Right cardiac atrium (tissue), 5 donors: ENCODE data around the gene POTEJ. TPM values are rescaled to one million over a fixed set of nuclear protein-coding genes. Genes with fewer than 3 reads are reported as not detected.
A peak's percentile ranks its signal among the peaks of the same experiment; 100 is the strongest.
"Not testable (repeated sequence)": the region's sequence is repeated elsewhere in the genome, so short reads cannot be mapped to it uniquely, and the experiment has no call there.

Source experiments
- ATAC-seq, 2 donors: fragments of 200-7000 bp; cut with Tn5 transposase; one replicate each; pipeline versions ENCODE4 v1.8.0 to v1.9.1; 2020; ENCODE audit warnings: moderate library complexity in 2 of 2, mild to moderate bottlenecking in 1 of 2
- DNase-seq, 3 donors: peaks; one replicate each; pipeline ENCODE4 v3.0.0-alpha.2; 2020
- H3K27ac ChIP-seq: one replicate; pipeline ENCODE4 v1.5.1; 2013; ENCODE audit warnings: mild to moderate bottlenecking, low read length, control low read depth, moderate library complexity
- H3K27me3 ChIP-seq: one replicate; pipeline ENCODE4 v1.6.1; 2013; ENCODE audit not compliant: control insufficient read depth, insufficient read depth
- H3K4me1 ChIP-seq: one replicate; pipeline ENCODE4 v1.6.1; 2013; ENCODE audit warnings: low read length; ENCODE audit not compliant: control insufficient read depth, insufficient read depth
- H3K4me3 ChIP-seq: one replicate; pipeline ENCODE4 v1.5.1; 2013; ENCODE audit warnings: low read length, control low read depth
- H3K9me3 ChIP-seq: one replicate; pipeline ENCODE4 v1.6.1; 2013; ENCODE audit warnings: low read length; ENCODE audit not compliant: control insufficient read depth
- WGBS: extraction: QIAGEN DNeasy Blood & Tissue Kit; methylation state at CpG from one replicate; pipeline ENCODE4 v1.1.7; 2013; 5-methylcytosine and 5-hydroxymethylcytosine counted together
- intact Hi-C, 4 donors: fragments of 100-400 bp; cut with DNase I; formaldehyde crosslinking; loops; one replicate each; pipeline versions ENCODE4 v1.11.0 to v1.14.0; 2022 to 2023
- polyA plus RNA-seq: library from polyadenylated mRNA; stranded (reverse); fragments of 200-250 nt; gene quantifications from one replicate; pipeline ENCODE4 v1.2.3, GENCODE V29; 2013
- total RNA-seq, 4 donors: library from RNA; stranded (reverse); fragmentation: NEBNext Ultra II Directional; extraction: Animal tissue kit (Norgen Biotek cat#: 25700); gene quantifications; one replicate each; pipeline ENCODE4 v1.2.1, GENCODE V29; 2021
- donor health status: healthy with polysubstance abuse.
- donor health status: DM: no; HTN: yes; CAD: no.
- donor health status: DM: no; HTN: no; CAD: no.
- donor health status: DM: no; HTN: yes; CAD: no; lungs with severe emphysema.
- donor health status: DM: yes; HTN: yes; CAD: no.

Gene POTEJ
- total and polyA plus RNA-seq, 5 donors, result 0.02 to 2.4 (median 1.8) TPM

- peak; percentile 95 to 96 for ATAC-seq
- intact Hi-C loops, result not testable (repeated sequence)
- 12% methylated on average over 5 of the region's 15 CpGs for WGBS
Observed at GRCh38 chr2:130601648-130602302, 9.5 kb upstream of the POTEJ start.

GRCh38 chr2:130608276-130609001 is 2.8 kb upstream of the POTEJ start:
- DNase-seq, H3K4me3 ChIP-seq, intact Hi-C loops, H3K27ac ChIP-seq, H3K27me3 ChIP-seq, H3K4me1 ChIP-seq, H3K9me3 ChIP-seq: not testable (repeated sequence)
- WGBS, result 94% methylated on average over 4 of the region's 17 CpGs
- ATAC-seq, result peak; percentile 44 to 60

More at GRCh38 chr2:130601648-130602302, 9.5 kb upstream of the POTEJ start:
- DNase-seq, H3K4me1 ChIP-seq, H3K9me3 ChIP-seq, H3K27ac ChIP-seq, H3K4me3 ChIP-seq, H3K27me3 ChIP-seq: not testable (repeated sequence)

- DNase-seq, intact Hi-C loops, H3K4me1 ChIP-seq, H3K27me3 ChIP-seq, H3K9me3 ChIP-seq, H3K27ac ChIP-seq, H3K4me3 ChIP-seq: not testable (repeated sequence)
- ATAC-seq, result peak in 1 of 2 donors; percentile 32
- 51% methylated on average over 5 of the region's 28 CpGs for WGBS
Observed at GRCh38 chr2:130609002-130609920, 2.0 kb upstream of the POTEJ start.

- H3K4me3 ChIP-seq, intact Hi-C loops, H3K4me1 ChIP-seq, H3K27me3 ChIP-seq, H3K9me3 ChIP-seq, H3K27ac ChIP-seq, ATAC-seq: not testable (repeated sequence)
- peak in 1 of 3 donors; percentile 15 for DNase-seq
- 84% methylated on average over 13 of the region's 15 CpGs for WGBS
Observed at GRCh38 chr2:130610486-130610885, 754 bp upstream of the POTEJ start.

- H3K4me3 ChIP-seq, intact Hi-C loops, DNase-seq, ATAC-seq, H3K9me3 ChIP-seq, H3K27ac ChIP-seq, H3K4me1 ChIP-seq, H3K27me3 ChIP-seq: not testable (repeated sequence)
- WGBS, result 90% methylated on average over 9 of the region's 10 CpGs
Observed at GRCh38 chr2:130628784-130629475, 17.7 kb downstream of the POTEJ start.

GRCh38 chr2:130638973-130639372 is 27.7 kb downstream of the POTEJ start:
- intact Hi-C loops, H3K4me3 ChIP-seq, DNase-seq, H3K27ac ChIP-seq, H3K9me3 ChIP-seq, H3K4me1 ChIP-seq, H3K27me3 ChIP-seq, ATAC-seq: not testable (repeated sequence)
- 58% methylated on average over 2 of the region's 2 CpGs for WGBS

GRCh38 chr2:130641688-130642087 is 30.4 kb downstream of the POTEJ start:
- H3K9me3 ChIP-seq, H3K4me1 ChIP-seq, H3K27ac ChIP-seq, H3K4me3 ChIP-seq, intact Hi-C loops, ATAC-seq, DNase-seq, H3K27me3 ChIP-seq: not testable (repeated sequence)
- 59% methylated on average over 4 of the region's 4 CpGs for WGBS

GRCh38 chr2:130649285-130649684 is 38.0 kb downstream of the POTEJ start:
- H3K27me3 ChIP-seq, intact Hi-C loops, ATAC-seq, DNase-seq, H3K4me3 ChIP-seq, H3K9me3 ChIP-seq, H3K27ac ChIP-seq, H3K4me1 ChIP-seq: not testable (repeated sequence)
- 30% methylated on average over 1 of the region's 1 CpG for WGBS

- intact Hi-C loops, H3K27me3 ChIP-seq, H3K4me1 ChIP-seq, H3K9me3 ChIP-seq, H3K4me3 ChIP-seq, ATAC-seq, H3K27ac ChIP-seq: not testable (repeated sequence)
- DNase-seq, result peak in 1 of 3 donors; percentile 2
- WGBS, result 87% methylated on average over 6 of the region's 6 CpGs
Observed at GRCh38 chr2:130664506-130664905, 53.3 kb downstream of the POTEJ start.

GRCh38 chr2:130665596-130665995 is 54.4 kb downstream of the POTEJ start:
- intact Hi-C loops, H3K27me3 ChIP-seq, ATAC-seq, H3K9me3 ChIP-seq, H3K4me3 ChIP-seq, DNase-seq, H3K27ac ChIP-seq, H3K4me1 ChIP-seq: not testable (repeated sequence)
- WGBS, result 95% methylated on average over 5 of the region's 5 CpGs
